NCI-H2227 treated with DMSO at 0.1 percent for 48 hours (cell line): ENCODE measurements around the gene BATF.

Source experiments
- DNase-seq: peaks from one replicate; lab custom pipeline; 2025; lab: John Stamatoyannopoulos, UW

BATF gene

DNA sequence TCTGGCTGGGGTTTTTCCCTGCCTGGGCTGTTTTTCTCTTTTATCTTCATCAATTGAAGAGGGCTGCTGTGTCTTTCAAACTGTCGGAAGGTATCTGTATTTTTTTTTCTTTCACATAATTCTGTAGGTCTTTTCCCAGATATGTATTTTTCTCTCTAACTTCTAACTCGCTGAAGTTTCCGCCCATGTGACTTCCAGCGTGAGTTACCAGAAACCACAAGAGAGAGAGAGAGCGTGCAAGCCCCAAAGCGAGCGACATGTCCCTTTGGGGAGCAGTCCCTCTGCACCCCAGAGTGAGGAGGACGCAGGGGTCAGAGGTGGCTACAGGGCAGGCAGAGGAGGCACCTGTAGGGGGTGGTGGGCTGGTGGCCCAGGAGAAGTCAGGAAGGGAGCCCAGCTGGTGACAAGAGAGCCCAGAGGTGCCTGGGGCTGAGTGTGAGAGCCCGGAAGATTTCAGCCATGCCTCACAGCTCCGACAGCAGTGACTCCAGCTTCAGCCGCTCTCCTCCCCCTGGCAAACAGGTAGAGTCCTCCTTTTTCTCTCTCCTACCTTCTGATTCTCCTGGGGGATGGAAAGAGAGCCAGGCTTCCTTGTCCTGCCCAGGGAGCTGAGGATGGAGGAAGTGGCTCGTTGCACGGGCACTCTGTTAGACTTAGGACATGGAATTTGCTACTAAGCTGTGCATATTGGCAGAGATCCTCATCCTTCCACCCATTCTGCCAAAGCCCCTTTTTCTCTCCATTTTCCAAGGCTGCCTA lies at the start of gene BATF:
Gene BATF (plus strand): TSS at position 246 of the 759 bp plus-strand sequence. CDS start 214 bp downstream, at position 460.
- no peak for DNase-seq

DNA sequence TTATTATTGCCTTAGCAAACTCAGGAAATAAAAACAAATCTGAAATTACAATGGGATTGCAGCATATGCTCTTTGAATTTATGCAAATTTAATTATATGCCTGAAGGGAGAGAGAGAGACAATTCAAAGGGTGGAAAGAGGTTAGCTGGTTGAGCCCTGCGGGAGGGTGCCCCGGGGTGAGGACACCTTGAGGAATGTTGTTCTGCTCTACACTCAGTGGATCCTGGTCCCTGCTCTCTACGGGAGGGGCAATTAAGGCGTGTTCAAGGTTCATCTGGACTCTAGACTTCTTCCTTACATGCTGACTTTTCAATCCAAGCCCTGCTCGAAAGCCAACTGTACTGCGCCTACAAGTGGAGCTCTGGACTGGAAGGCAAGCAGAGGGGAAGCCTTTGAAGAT lies 48.1 kb upstream of the BATF start:
- peak; percentile 47 for DNase-seq

DNA sequence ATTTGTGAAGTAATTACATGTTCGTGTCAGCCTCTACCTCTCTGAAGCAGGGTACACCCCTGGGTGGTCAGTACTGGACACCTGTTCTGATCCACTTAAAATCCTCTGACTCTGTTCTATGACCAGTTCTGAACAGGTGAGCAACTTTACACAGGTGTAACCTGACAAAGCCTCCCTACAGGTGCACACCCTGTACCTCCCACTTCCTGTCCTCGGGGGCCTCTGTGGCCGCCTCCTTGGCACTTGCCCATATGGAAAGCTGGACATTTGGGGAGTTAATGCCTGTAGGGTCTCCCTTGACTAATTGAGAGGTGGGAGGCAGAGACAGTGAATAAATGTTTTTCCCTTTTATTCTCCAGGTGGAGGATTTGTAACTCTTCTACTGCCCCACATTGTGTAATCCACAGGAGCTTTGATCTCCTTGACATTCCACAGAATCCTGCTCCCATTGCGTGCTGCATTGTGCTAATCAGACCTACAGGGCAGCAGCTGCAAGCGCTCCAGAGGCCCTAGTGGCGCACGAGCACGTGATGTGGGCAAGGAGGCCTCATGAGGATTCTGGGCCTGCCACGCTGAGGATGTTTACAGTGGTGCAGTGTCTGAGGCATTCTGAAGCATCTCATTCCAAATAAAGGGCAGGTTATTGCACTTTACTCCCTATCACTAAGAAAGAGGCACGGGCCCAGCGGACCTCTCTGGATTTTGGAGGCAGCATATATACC lies 45.8 kb upstream of the BATF start:
- DNase-seq: peak; percentile 15

GRCh38 chr14:75477881-75478280 lies 44.4 kb upstream of the BATF start:
- no peak for DNase-seq

- DNase-seq: peak; percentile 77
Observed at GRCh38 chr14:75479770-75480600, 42.3 kb upstream of the BATF start.

GRCh38 chr14:75482366-75482765 lies 39.9 kb upstream of the BATF start:
- DNase-seq: no peak

- no peak for DNase-seq
Observed at GRCh38 chr14:75484711-75485429, 37.4 kb upstream of the BATF start.

- no peak for DNase-seq
Observed at GRCh38 chr14:75486318-75486717, 36.0 kb upstream of the BATF start.

DNA sequence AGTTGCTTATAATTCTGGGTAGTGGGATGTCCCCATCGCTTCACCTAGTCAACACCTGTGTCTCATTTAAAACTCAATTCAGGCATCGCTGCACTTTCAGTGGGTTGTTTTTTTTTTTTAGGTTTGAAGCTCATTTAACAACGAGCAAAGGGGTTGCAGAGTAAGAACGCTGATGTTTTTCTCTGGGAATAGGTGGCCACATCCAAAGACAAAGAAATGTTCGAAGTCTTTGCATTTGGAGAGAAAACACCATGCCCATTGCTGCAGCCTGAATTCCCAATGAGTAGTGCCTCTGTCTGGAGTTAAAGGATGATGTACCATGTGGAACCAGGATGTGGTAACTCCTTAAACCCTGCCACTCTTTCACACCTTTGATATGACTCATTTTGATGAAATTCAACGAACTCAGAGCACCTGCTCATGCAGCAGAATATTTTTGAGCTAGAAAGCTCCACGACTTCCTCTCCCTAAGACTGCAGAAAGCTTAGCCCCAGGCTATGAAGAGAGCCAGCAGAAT lies 35.1 kb upstream of the BATF start:
- DNase-seq: no peak

DNA sequence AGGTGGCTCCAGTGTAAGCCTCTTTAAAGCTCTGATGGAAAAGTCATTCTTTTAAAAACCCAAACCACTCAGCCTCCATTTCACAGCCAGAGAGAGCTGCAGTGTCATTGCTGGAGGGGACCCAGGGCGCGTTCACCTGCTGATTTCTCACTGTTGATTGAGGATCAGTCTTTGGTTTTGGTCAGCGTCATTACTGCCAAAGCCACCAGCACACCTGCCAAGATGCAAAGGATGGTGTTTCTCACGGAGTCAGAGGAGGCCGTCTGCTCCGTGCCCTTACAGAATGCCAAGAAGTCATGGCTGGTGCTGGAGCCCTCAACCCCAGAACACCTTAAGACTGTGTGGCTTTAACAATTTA lies 32.8 kb upstream of the BATF start:
- DNase-seq: no peak

DNA sequence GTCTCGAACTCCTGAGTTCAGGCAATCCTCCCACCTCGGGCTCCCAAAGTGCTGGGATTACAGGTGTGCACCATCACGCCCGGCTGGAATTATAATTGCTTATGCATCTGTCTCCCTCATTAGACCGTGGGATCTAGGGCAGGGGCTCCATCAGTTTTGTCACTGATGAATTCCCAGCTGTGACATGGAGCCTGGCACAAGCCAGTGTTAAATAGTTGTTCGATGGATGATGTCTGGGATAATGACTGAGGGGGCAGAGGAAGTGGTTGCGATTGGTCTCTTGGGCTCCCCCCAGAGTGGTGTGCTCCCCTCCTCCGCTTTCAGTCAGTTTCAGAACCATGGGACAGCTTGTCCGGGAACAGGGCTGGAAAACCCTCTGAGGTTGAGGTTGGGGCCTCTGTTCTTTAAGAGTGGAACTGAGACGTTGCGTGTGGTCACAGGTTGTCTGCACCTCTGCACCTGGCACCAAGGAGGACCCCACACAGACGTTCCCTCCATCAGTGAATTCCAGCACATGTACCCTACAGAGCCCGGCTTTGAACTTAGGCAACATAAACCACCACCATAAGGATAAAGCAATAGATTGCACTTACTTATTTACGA lies 30.8 kb upstream of the BATF start:
- no peak for DNase-seq

DNA sequence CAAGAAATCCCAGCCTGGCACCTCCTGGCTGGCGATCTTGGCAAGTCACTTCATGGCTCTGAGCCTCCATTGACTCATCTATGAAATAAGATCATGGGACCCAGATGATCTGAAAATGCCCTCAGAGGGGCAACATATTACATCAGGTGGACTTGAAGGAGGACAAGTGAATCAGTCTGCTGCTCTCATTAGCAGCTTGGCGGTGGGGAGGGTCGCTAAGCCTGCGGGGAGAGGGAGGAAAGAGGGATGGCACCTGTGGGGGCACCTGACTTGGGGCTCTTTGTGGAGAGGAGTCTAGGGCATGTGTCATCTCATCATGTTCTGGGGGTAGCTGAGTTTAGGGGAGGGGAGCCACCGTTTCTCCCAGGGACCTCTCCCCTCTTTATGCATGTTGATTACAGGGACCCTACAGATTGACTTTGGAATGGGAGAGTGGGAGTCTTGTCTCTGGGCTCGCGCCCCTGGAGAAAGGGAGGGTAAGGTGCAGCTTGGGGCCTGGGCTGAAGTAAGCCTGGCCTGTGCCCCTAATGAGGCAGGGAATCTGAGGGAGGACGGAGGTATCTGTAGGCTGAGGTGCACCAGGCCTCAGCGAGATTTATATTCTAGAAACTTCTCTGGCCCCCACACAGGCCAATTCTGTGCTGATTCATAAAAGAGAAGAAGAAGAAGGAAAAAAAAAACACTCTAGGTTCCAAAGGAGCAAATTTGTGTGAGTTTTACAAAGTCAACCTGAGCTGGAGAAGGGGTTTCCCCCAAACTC lies 29.3 kb upstream of the BATF start:
- DNase-seq: no peak

GRCh38 chr14:75493592-75494087 lies 28.6 kb upstream of the BATF start:
- DNase-seq: no peak

- DNase-seq: no peak
Observed at GRCh38 chr14:75494896-75495295, 27.4 kb upstream of the BATF start.

DNA sequence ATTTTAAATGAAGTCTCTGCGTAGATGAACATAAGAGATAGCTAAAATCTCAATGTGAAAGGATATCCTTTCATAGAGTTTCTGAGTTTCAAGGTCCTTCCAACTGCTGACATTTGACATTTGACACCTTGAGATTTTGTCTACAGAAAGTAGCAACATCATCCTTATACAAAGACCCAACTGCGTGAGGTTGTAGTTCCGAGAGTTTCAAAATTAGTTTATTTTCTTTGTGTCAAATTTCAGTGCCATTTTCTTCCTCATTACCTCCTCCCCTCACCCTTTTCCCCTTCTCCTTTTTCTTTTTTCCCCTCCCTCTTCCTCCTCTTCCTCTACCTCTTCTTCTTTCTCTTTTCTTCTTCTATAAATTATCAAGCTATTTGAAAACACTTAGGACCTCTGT lies 26.9 kb upstream of the BATF start:
- no peak for DNase-seq

- no peak for DNase-seq
Observed at GRCh38 chr14:75495882-75496281, 26.4 kb upstream of the BATF start.

DNA sequence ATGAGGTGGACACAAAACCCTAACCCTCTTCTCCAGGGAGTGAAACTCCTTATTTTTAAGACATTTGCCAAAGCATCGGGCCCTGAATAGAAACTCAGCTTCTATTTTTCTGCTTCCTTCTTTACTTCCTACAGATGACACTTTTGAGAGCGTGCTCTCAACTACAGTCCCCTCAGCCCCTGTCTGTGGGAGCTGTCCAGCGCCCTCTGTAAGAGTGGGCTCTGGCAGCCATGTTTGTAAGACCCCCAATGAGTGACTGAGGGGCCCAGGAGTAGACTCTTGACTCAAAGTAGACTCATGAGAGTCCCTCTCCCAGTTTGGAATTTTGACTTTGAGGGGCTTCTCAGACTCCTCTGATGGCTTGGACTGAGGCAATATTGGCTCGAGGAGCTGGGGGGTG lies 25.5 kb upstream of the BATF start:
- DNase-seq: no peak

DNA sequence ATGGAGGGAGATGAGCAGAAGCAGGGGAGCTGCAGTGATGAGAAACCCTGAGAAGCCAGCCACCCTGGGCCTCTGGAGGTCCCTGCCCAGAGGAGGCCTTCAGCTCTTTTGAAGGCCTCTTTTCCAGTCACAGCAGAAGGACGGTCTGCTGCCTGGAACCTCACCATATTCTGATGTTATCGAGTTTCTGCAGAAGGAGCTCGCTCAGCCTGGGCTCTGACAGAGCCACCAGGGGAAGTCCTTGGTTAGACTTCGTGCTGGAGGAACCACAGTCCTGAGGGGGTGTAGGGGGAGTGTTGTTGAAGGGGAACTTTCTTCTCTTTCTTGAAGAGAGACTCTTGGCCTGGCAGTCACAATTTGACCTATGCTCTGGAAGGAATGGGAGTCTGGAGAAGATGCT lies 25.1 kb upstream of the BATF start:
- DNase-seq: no peak

- no peak for DNase-seq
Observed at GRCh38 chr14:75497701-75498100, 24.6 kb upstream of the BATF start.

DNA sequence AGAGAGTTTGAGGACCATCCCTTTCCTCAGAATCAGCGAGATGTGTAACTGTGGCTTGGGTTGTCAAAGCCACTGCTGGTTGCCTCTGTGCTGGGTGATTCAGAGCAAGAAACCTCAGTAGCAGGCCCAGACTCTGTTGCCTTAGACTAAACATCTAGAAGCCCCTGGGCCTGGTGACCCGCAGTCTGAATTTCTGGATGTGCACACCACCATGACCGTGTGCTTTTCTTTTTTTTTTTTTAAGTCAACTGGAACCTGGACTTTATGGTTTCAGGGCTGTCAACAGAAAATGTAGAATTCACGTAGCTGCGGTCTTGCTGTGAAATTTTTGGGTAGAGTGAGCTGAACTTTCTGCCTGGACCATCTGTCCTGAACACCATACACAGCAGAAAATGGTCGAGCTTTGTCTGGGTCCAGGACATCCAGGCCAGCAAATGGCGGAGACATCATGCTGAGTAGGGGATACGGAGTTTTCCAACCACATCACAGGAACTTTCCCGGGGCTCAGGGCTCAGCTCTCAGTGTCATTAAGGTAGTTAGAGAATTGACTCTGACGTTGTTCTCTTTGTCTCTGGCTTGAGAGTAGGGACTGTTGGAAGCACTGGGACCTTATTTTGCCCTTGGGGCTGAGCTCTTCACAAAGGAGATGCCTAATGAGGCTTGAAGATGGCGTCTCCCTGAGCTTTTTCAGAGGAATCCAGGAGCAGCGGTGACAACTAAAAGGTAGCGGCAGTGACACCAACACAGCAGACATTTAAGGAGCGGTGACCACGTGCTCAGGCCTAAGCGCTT lies 23.0 kb upstream of the BATF start:
- DNase-seq: no peak
